Amniotic epithelial cell (primary cell): Measurements from ENCODE around the gene HELLS.
"Not testable (repeated sequence)": the region's sequence is repeated elsewhere in the genome, so short reads cannot be mapped to it uniquely, and the experiment has no call there.

Experiments
- DNase-seq: peaks from one replicate; pipeline ENCODE4 v3.0.0-alpha.2; 2010; ENCODE audit warnings: low read depth

Gene HELLS

DNA sequence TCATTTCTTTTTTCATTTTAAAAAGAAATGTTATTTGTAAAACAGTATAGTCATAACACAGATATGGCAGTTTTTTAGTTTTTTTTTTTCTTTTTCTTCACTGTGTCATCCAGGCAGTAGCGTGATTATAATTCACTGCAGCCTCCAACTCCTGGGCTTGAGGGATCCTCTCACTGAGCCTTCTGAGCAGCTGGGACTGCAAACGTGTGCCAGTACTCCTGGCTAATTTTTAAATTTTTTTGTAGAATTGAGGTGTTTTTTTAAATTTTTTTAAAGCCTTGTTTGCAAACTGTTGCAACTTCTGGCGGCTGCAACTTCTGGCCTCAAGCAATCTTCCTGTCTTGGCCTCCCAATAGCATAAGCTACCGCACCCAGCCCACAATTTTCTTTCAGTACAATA, 63.0 kb downstream of the HELLS start:
- no peak for DNase-seq

DNA sequence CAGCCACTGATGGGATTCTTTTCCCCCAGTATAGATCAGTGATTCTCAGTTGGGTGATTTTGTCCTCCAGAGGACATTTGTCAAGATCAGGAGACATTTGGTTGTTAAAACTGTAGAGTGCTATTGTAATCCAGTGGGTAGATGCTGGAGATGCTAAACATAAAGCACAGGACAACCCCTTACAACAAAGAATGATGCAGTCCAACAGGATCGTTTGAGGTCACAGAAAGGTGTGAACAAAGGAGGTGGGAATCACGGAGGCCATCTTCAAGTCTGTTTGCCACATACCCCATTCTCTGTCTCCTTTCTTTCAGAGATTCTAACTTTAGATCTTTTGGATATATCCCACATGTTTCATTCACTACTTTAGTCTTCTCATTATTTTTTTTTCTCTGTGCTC, 69.0 kb downstream of the HELLS start:
- no peak for DNase-seq

DNA sequence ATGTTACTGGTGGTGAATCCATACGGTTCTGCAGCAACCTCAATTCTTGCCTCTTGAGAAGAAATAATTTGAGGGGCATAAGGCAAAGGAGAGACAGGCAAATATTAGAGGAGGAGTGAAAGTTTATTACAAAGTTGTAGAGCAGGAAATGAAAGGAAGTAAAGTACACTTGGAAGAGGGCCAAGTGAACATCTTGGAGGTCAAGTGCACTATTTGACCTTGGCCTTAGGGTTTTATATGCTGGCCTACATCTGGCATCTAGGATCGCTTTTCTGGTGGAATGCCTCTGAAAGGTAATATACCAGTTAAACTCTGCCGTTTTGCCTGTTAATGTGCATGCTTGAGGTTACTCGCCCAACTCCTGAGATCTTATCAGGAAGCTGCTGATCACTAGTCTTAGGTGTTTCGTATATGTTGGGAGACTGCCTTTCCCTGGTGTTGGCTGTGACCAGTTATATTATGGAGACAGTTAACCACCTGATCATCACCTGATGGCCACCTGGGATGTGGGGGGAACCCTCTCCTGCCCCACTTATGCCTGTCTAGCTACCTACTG, 71.9 kb downstream of the HELLS start:
- DNase-seq: no peak

DNA sequence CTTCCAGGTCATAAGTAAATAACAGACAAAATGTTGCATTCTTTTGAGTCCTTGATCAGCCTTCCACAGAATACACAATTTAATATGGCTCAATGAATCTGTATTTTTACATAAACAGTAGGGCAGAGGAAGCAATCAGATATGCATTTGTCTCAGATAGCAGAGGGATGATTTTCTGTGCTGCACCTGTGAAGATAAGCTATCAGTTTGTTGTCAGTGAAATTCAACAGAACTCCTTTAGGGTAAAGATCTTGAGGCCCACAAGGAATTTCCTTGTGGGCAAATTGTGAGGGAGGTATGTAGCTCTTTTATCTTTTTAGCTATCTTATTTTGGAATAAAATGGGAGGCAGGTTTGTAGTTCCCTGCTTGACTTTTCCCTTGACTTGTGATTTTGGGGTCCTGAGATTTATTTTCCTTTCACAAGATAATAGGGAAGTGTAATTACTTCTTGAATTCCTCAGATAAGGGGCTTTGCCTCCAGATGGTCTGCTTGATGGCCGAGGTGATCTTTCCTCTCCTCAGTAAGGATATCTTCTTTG, 77.1 kb downstream of the HELLS start:
- DNase-seq: no peak

DNA sequence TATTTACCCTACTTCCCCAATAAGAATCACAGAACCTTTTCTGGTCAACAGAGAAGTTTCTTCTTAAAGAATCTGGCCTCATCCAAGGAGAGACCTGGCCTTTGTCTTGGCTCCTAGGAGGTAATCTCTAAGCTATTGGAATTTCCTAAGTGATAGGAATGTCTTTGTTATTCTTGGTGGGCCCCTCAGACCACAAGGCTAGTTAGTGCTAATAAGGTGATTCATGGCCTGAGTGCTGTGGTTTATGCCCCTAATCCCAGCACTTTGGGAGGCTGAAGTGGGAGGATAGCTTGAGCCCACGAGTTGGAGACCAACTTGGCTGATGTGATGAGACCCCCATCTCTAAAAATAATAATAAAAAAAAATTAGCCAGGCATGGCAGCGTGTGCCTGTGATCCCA, 78.0 kb downstream of the HELLS start:
- DNase-seq: peak; percentile 21

DNA sequence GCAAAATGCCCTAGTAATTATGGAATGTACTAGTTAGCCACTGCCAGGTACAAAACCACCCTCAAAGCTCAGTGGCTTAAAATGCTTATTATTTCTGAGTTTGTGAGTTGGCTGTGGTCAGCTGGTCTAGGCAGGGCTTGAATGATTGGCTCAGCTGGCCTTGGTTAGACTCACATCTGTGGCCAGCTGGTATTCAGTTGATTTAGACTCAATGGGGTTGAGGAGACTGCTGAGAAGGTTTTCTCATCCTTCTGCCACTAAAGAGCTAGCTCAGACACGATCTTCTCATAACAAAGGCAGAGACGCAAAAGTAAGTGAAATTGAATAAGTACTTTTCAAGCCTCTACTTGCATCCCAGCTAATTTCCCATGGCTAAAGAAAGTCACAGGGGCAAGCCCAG, 80.9 kb downstream of the HELLS start:
- DNase-seq: peak; percentile 4

DNA sequence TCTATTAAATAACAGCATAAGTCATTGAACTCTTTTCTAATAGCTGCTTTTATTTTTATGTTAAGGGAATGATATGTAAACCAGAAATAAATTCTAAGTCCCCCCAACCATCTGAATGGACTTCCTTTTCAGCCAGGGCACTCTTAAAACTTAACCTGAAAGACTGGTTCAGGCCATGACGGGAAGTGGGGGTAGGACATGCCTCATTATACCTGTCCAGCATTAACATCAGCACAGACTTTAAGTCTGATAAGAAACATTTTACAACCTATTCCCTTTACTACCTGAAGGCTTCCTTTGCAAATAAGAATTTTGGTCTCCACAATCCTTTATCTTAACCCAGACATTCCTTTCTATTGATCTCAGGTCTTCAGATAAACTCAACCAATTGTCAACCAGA, 81.9 kb downstream of the HELLS start:
- DNase-seq: no peak

DNA sequence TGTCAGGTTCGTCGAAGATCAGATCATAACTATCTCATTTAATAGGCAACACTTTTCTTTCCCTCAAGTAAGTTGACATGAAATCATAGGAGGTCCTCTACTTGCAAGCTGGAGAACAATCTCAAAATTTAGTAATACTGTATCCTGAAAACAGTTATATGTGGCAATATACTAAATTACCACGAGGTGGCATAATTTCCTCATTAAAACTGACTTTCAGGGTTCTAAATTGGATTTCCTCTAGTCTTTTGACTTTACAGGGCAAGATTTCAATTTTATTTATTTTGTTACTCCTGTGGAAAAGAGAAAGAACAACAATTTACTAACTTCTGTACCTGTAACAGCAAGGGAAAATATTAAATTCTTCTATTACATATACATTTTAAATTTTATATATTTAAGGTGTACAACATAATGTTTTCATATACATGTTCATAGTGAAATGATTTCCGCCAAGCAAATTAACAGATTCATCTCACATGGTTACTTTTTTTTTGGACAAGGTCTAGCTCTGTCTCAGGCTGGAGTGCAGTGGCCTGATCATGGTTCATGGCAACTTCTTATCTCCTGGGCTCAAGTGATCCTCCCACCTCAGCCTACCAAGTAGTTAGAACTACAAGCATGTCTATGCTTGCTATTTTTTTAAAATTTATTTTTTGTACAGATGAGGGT, 84.6 kb downstream of the HELLS start:
- DNase-seq: peak; percentile 21

DNA sequence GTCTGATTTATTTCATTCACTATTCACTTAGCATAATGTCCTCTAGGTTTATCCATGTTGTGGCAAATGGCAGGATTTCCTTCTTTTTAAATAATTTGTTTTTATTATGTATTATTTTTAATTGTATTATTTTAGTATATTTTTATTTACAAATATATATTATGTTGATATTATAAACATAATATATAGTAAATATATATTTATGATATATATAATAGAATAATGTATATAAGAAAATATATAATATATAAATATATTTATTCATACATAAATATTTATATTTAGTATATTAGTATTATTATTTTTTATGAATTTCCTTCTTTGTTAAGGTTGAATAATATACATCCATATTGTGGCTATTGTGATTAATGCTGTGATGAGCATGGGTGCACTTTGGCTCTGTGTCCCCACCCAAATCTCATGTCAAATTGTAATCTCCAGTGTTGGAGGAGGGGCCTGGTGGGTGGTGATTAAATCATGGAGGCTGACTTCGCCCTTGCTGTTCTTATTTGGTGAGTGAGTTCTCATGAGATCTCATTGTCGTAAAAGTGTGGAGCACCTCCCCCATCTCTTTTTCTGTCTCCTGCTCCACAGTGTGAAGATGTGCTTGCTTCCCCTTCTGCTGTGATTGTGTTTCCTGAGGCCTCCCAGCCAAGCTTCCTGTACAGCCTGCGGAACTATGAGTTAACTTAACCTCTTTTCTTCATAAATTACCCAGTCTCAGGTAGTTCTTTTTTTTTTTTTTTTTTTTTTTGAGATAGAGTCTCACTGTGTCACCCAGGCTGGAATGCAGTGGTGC, 85.7 kb downstream of the HELLS start:
- DNase-seq: no peak

DNA sequence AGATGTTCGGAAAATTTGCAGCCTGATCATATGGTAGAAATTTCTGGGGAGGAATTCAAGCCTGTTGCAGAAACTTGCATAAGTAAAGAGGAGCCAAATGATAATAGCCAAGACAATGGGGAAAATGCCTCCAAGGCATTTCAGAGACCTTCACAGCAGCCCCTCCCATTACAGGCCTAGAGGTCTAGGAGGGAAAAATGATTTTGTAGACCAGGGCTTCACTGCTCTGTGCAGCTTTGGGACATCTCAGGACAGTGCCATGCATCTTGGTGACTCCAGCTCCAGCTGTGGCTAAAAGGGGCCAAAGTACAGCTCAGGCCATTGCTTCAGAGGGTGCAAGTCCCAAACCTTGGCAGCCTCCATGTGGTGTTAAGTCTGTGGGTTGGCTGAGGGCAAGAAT, 87.4 kb downstream of the HELLS start:
- DNase-seq: no peak

DNA sequence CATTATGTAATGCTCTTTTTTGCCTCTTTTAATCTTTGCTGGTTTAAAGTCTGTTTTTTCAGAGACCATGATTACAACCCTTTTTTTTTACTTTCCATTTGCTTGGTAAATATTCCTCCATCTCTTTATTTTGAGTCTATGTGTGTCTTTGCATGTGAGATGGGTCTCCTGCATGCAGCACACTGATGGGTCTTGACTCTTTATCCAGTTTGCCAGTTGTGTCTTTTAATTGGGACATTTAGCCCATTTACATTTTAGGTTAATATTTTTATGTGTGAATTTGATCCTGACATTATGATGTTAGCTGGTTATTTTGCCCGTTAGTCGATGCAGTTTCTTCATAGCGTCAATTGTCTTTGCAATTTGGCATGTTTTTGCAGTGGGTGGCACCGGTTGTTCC, 92.5 kb downstream of the HELLS start:
- DNase-seq: not testable (repeated sequence)

DNA sequence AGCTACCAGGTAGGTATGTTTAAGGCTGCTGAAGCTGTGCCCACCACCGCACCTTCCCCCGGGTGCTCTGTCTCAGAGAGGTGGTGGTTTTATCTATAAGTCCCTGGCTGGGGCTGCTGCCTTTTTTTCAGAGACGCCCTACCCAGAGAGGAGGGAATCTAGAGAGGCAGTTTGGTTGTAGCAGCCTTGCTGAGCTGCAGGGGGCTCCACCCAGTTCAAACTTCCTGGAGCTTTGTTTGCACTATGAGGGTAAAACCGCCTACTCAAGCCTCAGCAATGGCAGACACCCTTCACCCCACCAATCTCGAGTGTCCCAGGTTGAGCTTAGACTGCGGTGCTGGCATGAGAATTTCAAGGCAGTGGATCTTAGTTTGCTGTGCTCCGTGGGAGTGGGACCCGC, 94.3 kb downstream of the HELLS start:
- DNase-seq: no peak

DNA sequence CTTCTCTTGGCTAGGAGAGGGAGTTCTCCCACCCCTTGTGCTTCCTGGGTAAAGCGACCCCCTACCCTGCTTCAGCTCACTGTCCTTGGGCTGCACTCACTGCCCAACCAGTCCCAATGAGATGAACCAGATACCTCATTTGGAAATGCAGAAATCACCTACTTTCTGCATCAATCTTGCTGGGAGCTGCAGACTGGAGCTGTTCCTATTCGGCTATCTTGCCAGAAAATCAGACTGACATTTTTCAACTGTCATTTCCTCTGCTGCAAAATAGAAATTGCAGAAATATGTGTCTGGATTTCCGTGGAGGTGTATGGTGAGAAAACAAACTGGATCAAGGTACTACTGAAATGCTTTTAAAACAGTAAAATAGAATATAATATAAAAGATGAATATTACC, 95.0 kb downstream of the HELLS start:
- no peak for DNase-seq

DNA sequence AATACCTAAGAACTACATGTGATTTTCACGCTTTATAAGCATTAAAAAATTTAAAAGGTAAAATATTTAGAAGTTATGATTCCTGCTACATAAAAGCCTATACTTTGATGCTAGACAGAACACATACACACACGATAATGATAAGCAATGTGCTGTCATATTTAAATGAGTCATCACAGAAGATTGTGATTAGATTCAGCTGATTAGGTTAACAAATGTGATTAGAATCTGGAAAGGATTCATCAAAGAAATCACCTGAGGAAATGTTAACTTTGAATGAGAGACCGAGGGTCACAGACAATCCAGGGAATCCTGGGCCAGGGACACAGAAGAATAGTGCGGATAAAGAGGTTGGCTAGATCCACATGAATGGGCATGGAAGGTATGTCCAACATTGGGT, 95.9 kb downstream of the HELLS start:
- no peak for DNase-seq

DNA sequence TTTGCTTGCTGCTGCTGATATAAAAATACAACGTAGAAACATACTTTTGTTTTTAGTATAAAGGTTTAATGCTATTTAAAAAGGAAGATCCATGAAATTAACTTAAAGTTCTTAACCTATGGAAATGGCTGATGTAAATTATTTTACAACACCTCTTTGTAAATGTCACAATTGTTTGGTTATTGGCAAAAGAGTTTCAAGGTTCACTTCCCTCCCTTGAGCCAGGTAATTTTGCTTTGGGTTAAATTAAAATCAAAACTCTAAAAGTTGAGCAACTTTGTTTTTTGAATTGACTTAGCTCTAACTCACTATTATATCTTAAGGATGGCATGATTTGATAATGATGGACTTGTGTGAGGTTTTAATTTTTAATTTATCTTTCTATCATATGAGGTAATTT, 98.8 kb downstream of the HELLS start:
- DNase-seq: no peak

DNA sequence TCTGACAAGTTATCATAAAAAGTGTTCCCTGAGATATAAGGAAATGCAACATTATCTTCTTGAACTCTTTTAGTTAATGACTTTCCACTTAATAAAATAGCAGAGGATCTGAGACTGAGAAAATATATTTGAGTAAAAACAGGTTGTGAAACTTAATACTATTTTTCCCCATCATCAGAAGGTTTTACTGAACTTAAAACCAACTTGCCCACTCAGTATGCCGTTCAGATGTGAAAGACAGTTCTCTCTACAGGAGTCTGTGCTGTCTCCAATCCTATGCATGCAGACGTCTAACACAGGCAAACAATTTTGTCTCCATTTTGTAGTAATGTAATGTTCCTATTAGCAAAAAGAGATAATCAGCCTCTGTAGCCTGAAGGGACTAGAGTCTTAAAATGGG, 99.7 kb downstream of the HELLS start:
- DNase-seq: no peak
